Small intestine (tissue), 7 donors: ENCODE results near the gene OSGEPL1. TPM values are rescaled to one million over a fixed set of nuclear protein-coding genes. Genes with fewer than 3 reads are reported as not detected.
"Not testable (repeated sequence)": the region's sequence is repeated elsewhere in the genome, so short reads cannot be mapped to it uniquely, and the experiment has no call there.

Experiments
- DNase-seq, 2 donors: peaks; one replicate each; pipeline versions ENCODE4 v3.0.0 to v3.0.0-alpha.2; 2013
- FAIRE-seq: peaks from 2 replicates; lab custom pipeline; 2012; peaks lifted over from hg19 to GRCh38; lab: Jason Lieb, UNC
- H3K27ac ChIP-seq, 3 donors: one replicate each; pipeline ENCODE4 v1.5.1; 2013; ENCODE audit warnings: low read length in 2 of 3, mild to moderate bottlenecking in 2 of 3, control low read depth in 1 of 3, inconsistent platforms in 1 of 3, low read depth in 1 of 3, moderate library complexity in 1 of 3
- H3K27me3 ChIP-seq, 3 donors: one replicate each; pipeline ENCODE4 v1.6.1; 2013; ENCODE audit warnings: low read length in 3 of 3, inconsistent platforms in 1 of 3; ENCODE audit not compliant: control insufficient read depth in 3 of 3, insufficient read depth in 3 of 3
- H3K36me3 ChIP-seq, 3 donors: one replicate each; pipeline ENCODE4 v1.6.1; 2013; ENCODE audit warnings: low read length in 3 of 3, inconsistent platforms in 1 of 3, low read depth in 1 of 3, mild to moderate bottlenecking in 1 of 3, moderate library complexity in 1 of 3; ENCODE audit not compliant: control insufficient read depth in 3 of 3, insufficient read depth in 2 of 3
- H3K4me1 ChIP-seq, 3 donors: one replicate each; pipeline ENCODE4 v1.6.1; 2013; ENCODE audit warnings: low read length in 2 of 3, inconsistent platforms in 1 of 3, low read depth in 1 of 3, mild to moderate bottlenecking in 1 of 3, moderate library complexity in 1 of 3; ENCODE audit not compliant: control insufficient read depth in 3 of 3, insufficient read depth in 2 of 3
- H3K4me3 ChIP-seq, 3 donors: one replicate each; pipeline ENCODE4 v1.5.1; 2013; ENCODE audit warnings: low read length in 3 of 3, control low read depth in 1 of 3, inconsistent platforms in 1 of 3, low read depth in 1 of 3, mild to moderate bottlenecking in 1 of 3, moderate library complexity in 1 of 3
- H3K9me3 ChIP-seq, 2 donors: one replicate each; pipeline ENCODE4 v1.6.1; 2013; ENCODE audit warnings: low read depth in 1 of 2, low read length in 1 of 2; ENCODE audit not compliant: control insufficient read depth in 2 of 2, insufficient read depth in 1 of 2
- WGBS, 3 donors: extraction: QIAGEN DNeasy Blood & Tissue Kit; methylation state at CpG; one replicate each; pipeline ENCODE4 v1.1.7; 2013; 5-methylcytosine and 5-hydroxymethylcytosine counted together
- polyA plus RNA-seq, 4 donors: library from polyadenylated mRNA; stranded (reverse) in 3 of 4; unstranded in 1 of 4; fragments of 200-250 nt in 3 of 4; fragments of 120-200 nt in 1 of 4; gene quantifications; one replicate each; pipeline versions ENCODE4 v1.2.1 to v1.2.3, GENCODE V29; 2013
- donor health status: healthy with polysubstance abuse.
- donor health status: control.
- donor health status: control.
- donor health status: Bipolar disorder and iron deficiency.
- donor health status: healthy.

OSGEPL1 gene
- polyA plus RNA-seq, 4 donors, result 0.67 to 11.3 (median 3.1) TPM

DNA sequence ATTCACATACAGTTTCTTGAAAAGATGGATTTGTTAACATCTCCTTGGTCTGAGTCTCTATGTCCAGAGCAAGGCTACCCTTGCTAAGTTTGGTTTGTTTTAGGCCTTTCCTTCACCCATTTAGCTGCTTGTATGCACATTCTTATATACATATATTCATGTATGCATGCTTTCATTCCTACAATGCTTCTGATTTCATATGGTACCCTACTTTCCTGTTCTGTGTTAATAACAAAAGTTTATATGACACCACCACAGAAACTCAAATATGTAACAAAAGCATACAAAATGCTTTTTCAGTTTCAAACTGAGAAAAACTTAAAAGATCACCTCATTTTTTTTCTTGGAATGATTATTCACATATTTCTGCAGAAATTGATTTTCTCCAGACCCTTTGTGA lies 39.4 kb downstream of the OSGEPL1 start:
- Histone ChIP-seq H3K4me3 (no peak overlapping the region), H3K9me3 (no peaks in the 10 kb centered on the region), H3K36me3 (no peaks in the 10 kb centered on the region), H3K27ac (no peak overlapping the region), H3K4me1 (no peaks in the 10 kb centered on the region), H3K27me3 (no peaks in the 10 kb centered on the region)
- FAIRE-seq, result no peak
- DNase-seq, result no peak

DNA sequence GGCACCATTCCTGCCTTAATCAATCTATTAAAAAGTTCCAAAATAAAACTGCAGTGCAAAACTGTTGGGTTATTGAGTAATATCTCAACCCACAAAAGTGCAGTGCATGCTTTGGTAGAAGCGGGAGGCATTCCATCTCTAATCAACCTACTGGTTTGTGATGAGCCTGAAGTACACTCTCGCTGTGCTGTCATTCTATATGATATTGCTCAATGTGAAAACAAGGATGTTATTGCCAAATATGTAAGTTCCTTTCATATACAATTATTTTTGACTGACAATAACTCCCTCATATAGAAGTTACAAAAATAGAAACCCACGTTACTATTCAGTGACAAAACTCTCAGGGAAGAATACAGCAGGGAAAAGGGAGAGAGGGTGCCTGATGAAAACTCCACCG lies 43.0 kb downstream of the OSGEPL1 start:
- no peaks in the 10 kb centered on the region for H3K4me1 ChIP-seq
- WGBS, 3 donors, result 90 to 94% (median 93%) methylated on average over 4 of the region's 4 CpGs
- H3K27ac ChIP-seq, result no peak overlapping the region
- DNase-seq (no peak), FAIRE-seq (no peak)
- no peak overlapping the region for H3K4me3 ChIP-seq
- no peaks in the 10 kb centered on the region for H3K36me3 ChIP-seq
- peaks cover 0 to 2% of the 10 kb centered on the region in 2 donors for H3K9me3 ChIP-seq
- no peaks in the 10 kb centered on the region for H3K27me3 ChIP-seq

- not testable (repeated sequence) for FAIRE-seq, H3K36me3 ChIP-seq, H3K9me3 ChIP-seq, H3K27me3 ChIP-seq, DNase-seq, H3K4me1 ChIP-seq, H3K4me3 ChIP-seq, H3K27ac ChIP-seq
- 86 to 100% (median 93%) methylated on average over 1 of the region's 1 CpG for WGBS, 3 donors
Measured at GRCh38 chr2:189717593-189717992, 45.0 kb downstream of the OSGEPL1 start.

DNA sequence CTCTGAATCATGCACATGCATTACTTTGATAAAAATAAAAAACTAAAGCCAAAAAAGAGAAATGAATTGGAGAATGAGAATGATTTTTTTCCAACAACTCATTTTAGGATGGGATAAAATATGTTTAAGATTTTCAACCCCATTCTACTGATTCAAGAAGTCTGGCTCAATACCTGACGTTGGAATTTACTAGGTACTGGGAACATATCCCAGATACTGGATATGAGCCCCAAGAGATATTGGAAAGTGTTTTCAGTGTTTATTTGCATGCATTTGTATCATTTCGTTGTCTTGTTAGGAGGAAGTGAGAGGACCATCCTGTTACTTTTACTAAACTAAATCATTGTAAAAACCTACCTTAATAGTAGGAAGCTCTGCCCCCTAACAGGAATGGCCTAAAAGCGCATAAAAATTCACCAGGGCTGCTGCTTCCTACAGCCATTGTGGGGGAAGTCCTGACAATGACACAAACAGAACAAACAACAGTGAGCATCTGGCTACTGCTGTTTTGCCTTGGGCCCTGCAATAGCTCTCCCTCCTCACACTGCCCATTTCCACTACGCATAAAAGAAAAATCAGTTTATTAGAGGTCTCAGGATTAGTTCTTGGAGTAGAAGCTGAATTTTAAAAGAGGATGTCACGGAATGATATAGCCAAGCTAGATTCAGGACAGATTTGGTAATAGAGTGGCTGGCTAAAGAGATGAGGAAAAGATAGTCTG lies 52.9 kb downstream of the OSGEPL1 start:
- no peaks in the 10 kb centered on the region for H3K27me3 ChIP-seq
- DNase-seq, result no peak
- H3K9me3 ChIP-seq, result peaks cover 0 to 11% of the 10 kb centered on the region in 2 donors
- H3K4me3 ChIP-seq, result no peak overlapping the region
- H3K36me3 ChIP-seq, result peaks cover 0 to 6% (median 0%) of the 10 kb centered on the region in 3 donors
- no peak for FAIRE-seq
- 93 to 96% (median 93%) methylated on average over 5 of the region's 5 CpGs for WGBS, 3 donors
- H3K27ac ChIP-seq, result no peak overlapping the region
- no peaks in the 10 kb centered on the region for H3K4me1 ChIP-seq

- no peaks in the 10 kb centered on the region for H3K9me3 ChIP-seq
- H3K27me3 ChIP-seq, result no peaks in the 10 kb centered on the region
- H3K4me1 ChIP-seq, result no peaks in the 10 kb centered on the region
- no peak for DNase-seq
- no peak overlapping the region for H3K4me3 ChIP-seq
- no peak overlapping the region for H3K27ac ChIP-seq
- no peak for FAIRE-seq
- peaks cover 0 to 2% (median 0%) of the 10 kb centered on the region in 3 donors for H3K36me3 ChIP-seq
Measured at GRCh38 chr2:189702071-189702470, 60.5 kb downstream of the OSGEPL1 start.

- no peaks in the 10 kb centered on the region for H3K27me3 ChIP-seq
- 44 to 48% (median 47%) methylated on average over 2 of the region's 2 CpGs for WGBS, 3 donors
- no peaks in the 10 kb centered on the region for H3K4me1 ChIP-seq
- no peak overlapping the region for H3K27ac ChIP-seq
- no peak overlapping the region for H3K4me3 ChIP-seq
- FAIRE-seq (peak; percentile 47), DNase-seq (no peak)
- H3K9me3 ChIP-seq, result no peaks in the 10 kb centered on the region
- peaks cover 0 to 2% (median 0%) of the 10 kb centered on the region in 3 donors for H3K36me3 ChIP-seq
Measured at GRCh38 chr2:189700681-189701080, 61.9 kb downstream of the OSGEPL1 start.

- DNase-seq, result peak; percentile 47 to 55
- Histone ChIP-seq H3K4me1 (no peaks in the 10 kb centered on the region), H3K9me3 (no peaks in the 10 kb centered on the region), H3K27me3 (no peaks in the 10 kb centered on the region), H3K27ac (no peak overlapping the region), H3K36me3 (peaks cover 0 to 7% (median 0%) of the 10 kb centered on the region in 3 donors), H3K4me3 (no peak overlapping the region)
- FAIRE-seq, result peak; percentile 76
- 18 to 34% (median 25%) methylated on average over 6 of the region's 6 CpGs for WGBS, 3 donors
Measured at GRCh38 chr2:189698020-189698887, 64.3 kb downstream of the OSGEPL1 start.
